H1 (cell line): Measurements from ENCODE around the gene LHFPL2.

Experiments used
- CBX5 ChIP-seq: fragments of 300-800, 300-1000 bp; sonication (generic); IDR thresholded peaks from 2 replicates; pipeline ENCODE4 v1.7.1; 2016; ENCODE audit warnings: antibody characterized with exemption, low read length, low read depth
- CBX8 ChIP-seq: fragments of 300-800, 300-1000 bp; sonication (generic); IDR thresholded peaks from 2 replicates; pipeline ENCODE4 v1.7.1; 2016; ENCODE audit warnings: low read depth, low read length, borderline replicate concordance
- CTCF ChIP-seq, 3 experiments: IDR thresholded peaks; 1 replicate in 2 of 3; 2 replicates in 1 of 3; pipeline versions ENCODE4 v1.5.1 to v1.6.1; 2011; ENCODE audit warnings: low read length in 3 of 3, mild to moderate bottlenecking in 3 of 3, inconsistent platforms in 2 of 3, low read depth in 1 of 3, moderate library complexity in 1 of 3; ENCODE audit not compliant: insufficient read depth in 1 of 3; ENCODE audit errors: control extremely low read depth in 1 of 3
- EZH2 ChIP-seq: fragments of 200-600 bp; sonication (generic); IDR thresholded peaks from 2 replicates; pipeline ENCODE4 v1.7.1; 2012; ENCODE audit warnings: low read depth, mild to moderate bottlenecking, moderate library complexity, low read length, inconsistent platforms; ENCODE audit not compliant: severe bottlenecking
- KDM4A ChIP-seq: IDR thresholded peaks from one replicate; pipeline ENCODE4 v1.7.1; 2012; ENCODE audit warnings: low read depth, mild to moderate bottlenecking, moderate library complexity, low read length, inconsistent platforms; ENCODE audit not compliant: severe bottlenecking
- POLR2AphosphoS5 ChIP-seq: IDR thresholded peaks from 2 replicates; pipeline ENCODE4 v1.6.1; 2011; ENCODE audit warnings: low read depth, low read length
- RBBP5 ChIP-seq: IDR thresholded peaks from 2 replicates; pipeline ENCODE4 v1.7.1; 2012; ENCODE audit warnings: low read depth, mild to moderate bottlenecking, inconsistent platforms, low read length, moderate library complexity, borderline replicate concordance
- SIRT6 ChIP-seq: IDR thresholded peaks from one replicate; pipeline ENCODE4 v1.7.1; 2012; ENCODE audit warnings: low read length, inconsistent platforms
- TEAD4 ChIP-seq: IDR thresholded peaks from 2 replicates; pipeline ENCODE4 v1.6.1; 2012; ENCODE audit warnings: low read depth, low read length, inconsistent platforms, mixed read lengths

- TF ChIP-seq TEAD4, result no peak
- TF ChIP-seq POLR2AphosphoS5, result no peak
- no peak for TF ChIP-seq CTCF (IDR thresholded peaks at IDR 0.05; ENCODE audit: control extremely low read depth in 1 of 3, insufficient read depth in 1 of 3, low read depth in 1 of 3, low read length in 3 of 3)
- TF ChIP-seq CBX8, result no peak
- TF ChIP-seq EZH2, result no peak
- TF ChIP-seq CBX5, result no peak
- TF ChIP-seq SIRT6, result no peak
- no peak for TF ChIP-seq KDM4A
- no peak for TF ChIP-seq RBBP5
Observed at GRCh38 chr5:78669331-78669730, 20.8 kb upstream of the LHFPL2 start.
